ENCODE measurements around the gene E2F4. TPM values are rescaled to one million over a fixed set of nuclear protein-coding genes. Genes with fewer than 3 reads are reported as not detected.

E2F4 gene
- total RNA-seq, 1 experiment from 2014 or later, result 114 TPM

GRCh38 chr16:67147437-67148140 lies 44.4 kb upstream of the E2F4 start:
- Histone ChIP-seq H3K4me3 (replicated peaks in 1 of 2; ENCODE audit: low read depth in 1 of 2, low read length in 2 of 2) (no peak overlapping the region), H3K4me2 (ENCODE audit: low read length) (no peak overlapping the region), H3K9ac (ENCODE audit: low read length) (no peak overlapping the region), H2AFZ (ENCODE audit: low read depth, low read length, poor library complexity, severe bottlenecking) (no peak overlapping the region), H4K20me1 (ENCODE audit: insufficient read depth) (no peaks in the 10 kb centered on the region), H3K27ac (ENCODE audit: low read depth, low read length) (no peak overlapping the region), H3K79me2 (ENCODE audit: insufficient read depth, low read length) (no peaks in the 10 kb centered on the region), H3K9me3 (ENCODE audit: control insufficient read depth in 1 of 2, insufficient read depth in 1 of 2, low read depth in 1 of 2, low read length in 2 of 2) (no peaks in the 10 kb centered on the region), H3K4me1 (ENCODE audit: control insufficient read depth in 1 of 2, insufficient read depth in 2 of 2, low read length in 2 of 2) (peaks cover 3 to 18% of the 10 kb centered on the region in 2 experiments; a peak in 3 of 4 replicates), H3K9me2 (ENCODE audit: insufficient read depth) (no peaks in the 10 kb centered on the region), H3K36me3 (ENCODE audit: control insufficient read depth in 1 of 2, insufficient read depth in 2 of 2, low read length in 2 of 2) (peaks cover 18 to 36% of the 10 kb centered on the region in 2 experiments; a peak in 3 of 4 replicates), H3K27me3 (ENCODE audit: insufficient read depth, low read length) (no peaks in the 10 kb centered on the region)
- intact Hi-C loops (cut with micrococcal nuclease), result no loop called here
- RAD21 ChIA-PET (ENCODE audit: low non-redundant PET in 1 of 2, low total read pairs in 2 of 2, uncharacterized antibody in 2 of 2, unreplicated experiment in 2 of 2), result no interaction called here
- TF ChIP-seq EZH2 (IDR thresholded peaks at IDR 0.05) (no peak), POLR2A (IDR thresholded peaks at IDR 0.05; ENCODE audit: borderline replicate concordance, extremely low read depth, insufficient read depth, insufficient read length) (no peak), MAX (IDR thresholded peaks at IDR 0.05) (no peak), ATF3 (IDR thresholded peaks at IDR 0.05) (no peak), RAD21 (IDR thresholded peaks at IDR 0.05; ENCODE audit: low read depth) (no peak), ZFX (IDR thresholded peaks at IDR 0.05) (no peak), ZBTB33 (IDR thresholded peaks at IDR 0.05; ENCODE audit: extremely low read depth, insufficient replicate concordance, low read length) (no peak), FOSL1 (IDR thresholded peaks at IDR 0.05; ENCODE audit: low read depth) (no peak), CBX3 (IDR thresholded peaks at IDR 0.05; ENCODE audit: low read depth) (no peak), EGR1 (IDR thresholded peaks at IDR 0.05; ENCODE audit: low read depth) (no peak), TCF7L2 (IDR thresholded peaks at IDR 0.05; ENCODE audit: borderline replicate concordance, extremely low read depth, insufficient read depth, insufficient read length) (no peak), SRF (IDR thresholded peaks at IDR 0.05; ENCODE audit: low read depth) (no peak), ZNF274 (IDR thresholded peaks at IDR 0.05; ENCODE audit: low read depth, low read length) (no peak), POLR2AphosphoS5 (IDR thresholded peaks at IDR 0.05; ENCODE audit: low read depth, low read length) (no peak), SP1 (IDR thresholded peaks at IDR 0.05; ENCODE audit: low read depth) (no peak), REST (IDR thresholded peaks at IDR 0.05; ENCODE audit: low read depth) (no peak), EZH2phosphoT487 (IDR thresholded peaks at IDR 0.05; ENCODE audit: borderline replicate concordance) (no peak), JUND (IDR thresholded peaks at IDR 0.05) (no peak), CTCF (IDR thresholded peaks at IDR 0.05 in 2 of 3, conservative IDR thresholded peaks at IDR 0.05 in 1 of 3; ENCODE audit: borderline replicate concordance in 1 of 3, insufficient read depth in 1 of 3, low read depth in 2 of 3, low read length in 2 of 3) (no peak), SIN3A (IDR thresholded peaks at IDR 0.05; ENCODE audit: low read depth) (no peak)
- BruUV-seq (replicated peaks), result TSS peak; percentile 15
- CTCF ChIA-PET, result no interaction called here
- DNase-seq (ENCODE audit: low read depth, low spot score), result no peak
- POLR2A ChIA-PET, result no interaction called here
- ATAC-seq, result no peak

Measured in HCT116 (cell line).